ENCODE data around the gene DRG2.

DRG2 gene

GRCh38 chr17:18079543-18079942 lies 8.2 kb upstream of the DRG2 start:
- DNase-seq: no peak

- no peak for DNase-seq
Observed at GRCh38 chr17:18084256-18084655, 3.5 kb upstream of the DRG2 start.

- DNase-seq: no peak
Observed at GRCh38 chr17:18089613-18090012, 1.9 kb downstream of the DRG2 start.

- DNase-seq: no peak
Observed at GRCh38 chr17:18093616-18094408, 6.1 kb downstream of the DRG2 start.

GRCh38 chr17:18094409-18094807 lies 6.7 kb downstream of the DRG2 start:
- DNase-seq: no peak

GRCh38 chr17:18099516-18099915 lies 11.8 kb downstream of the DRG2 start:
- DNase-seq: no peak

- DNase-seq: no peak
Observed at GRCh38 chr17:18100616-18101015, 12.9 kb downstream of the DRG2 start.

GRCh38 chr17:18101828-18102227 lies 14.1 kb downstream of the DRG2 start:
- DNase-seq: no peak

GRCh38 chr17:18102640-18103039 lies 14.9 kb downstream of the DRG2 start:
- no peak for DNase-seq

GRCh38 chr17:18105027-18105426 lies 17.3 kb downstream of the DRG2 start:
- DNase-seq: no peak

GRCh38 chr17:18105595-18105994 lies 17.8 kb downstream of the DRG2 start:
- no peak for DNase-seq

- DNase-seq: no peak
Observed at GRCh38 chr17:18106211-18106610, 18.5 kb downstream of the DRG2 start.

GRCh38 chr17:18107061-18107790 lies 19.5 kb downstream of the DRG2 start:
- no peak for DNase-seq

- DNase-seq: no peak
Observed at GRCh38 chr17:18107971-18108370, 20.2 kb downstream of the DRG2 start.

GRCh38 chr17:18108401-18109312 lies 20.9 kb downstream of the DRG2 start, which contains the start of gene MYO15A:
Gene MYO15A (plus strand): TSS chr17:18108756. CDS start chr17:18118801, 10,045 bp downstream.
- no peak for DNase-seq

GRCh38 chr17:18109935-18110485 lies 22.3 kb downstream of the DRG2 start:
- DNase-seq: no peak

GRCh38 chr17:18110636-18111145 lies 22.9 kb downstream of the DRG2 start:
- DNase-seq: no peak

- no peak for DNase-seq
Observed at GRCh38 chr17:18111330-18111971, 23.7 kb downstream of the DRG2 start.

GRCh38 chr17:18115517-18115916 lies 27.8 kb downstream of the DRG2 start:
- no peak for DNase-seq

GRCh38 chr17:18116078-18116477 lies 28.3 kb downstream of the DRG2 start:
- no peak for DNase-seq

GRCh38 chr17:18117533-18117932 lies 29.8 kb downstream of the DRG2 start:
- no peak for DNase-seq
